NT2/D1 (cell line): ENCODE measurements around the gene FMN1.

Source experiments
- YY1 ChIP-seq: IDR thresholded peaks from 2 replicates; pipeline ENCODE4 v1.6.1; 2011; ENCODE audit not compliant: insufficient read length, insufficient read depth
- ZNF274 ChIP-seq: IDR thresholded peaks from 2 replicates; pipeline ENCODE4 v1.6.1; 2011; ENCODE audit warnings: mild to moderate bottlenecking, low read depth, low read length

GRCh38 chr15:32951736-32952464 lies 242.6 kb downstream of the FMN1 start:
- no peak for TF ChIP-seq YY1
- TF ChIP-seq ZNF274 = no peak
